Fibroblast of upper back skin (primary cell): ENCODE data around the gene DIS3L.
"Not testable (repeated sequence)": the region's sequence is repeated elsewhere in the genome, so short reads cannot be mapped to it uniquely, and the experiment has no call there.

Source experiments
- DNase-seq: peaks from one replicate; pipeline ENCODE4 v3.0.0-alpha.2; 2013

DIS3L gene

DNA sequence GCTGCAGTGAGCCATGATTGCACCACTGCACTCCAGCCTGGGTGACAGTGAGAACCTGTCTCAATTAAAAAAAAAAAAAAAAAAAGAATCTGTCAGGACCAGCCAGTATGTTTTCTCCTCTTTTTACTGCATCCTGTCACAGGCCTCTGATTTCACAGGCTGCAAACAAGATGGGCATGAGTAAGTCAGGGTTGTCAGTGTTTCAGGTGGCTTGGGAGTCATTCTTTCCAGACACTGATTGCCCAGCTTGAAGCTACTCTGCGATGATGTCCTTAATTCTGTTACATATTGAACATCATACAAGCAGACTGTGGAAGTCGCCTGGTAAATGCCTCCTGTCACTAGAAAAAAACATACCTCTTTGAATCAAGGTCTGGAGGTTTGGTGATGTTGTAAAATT lies 18.8 kb downstream of the DIS3L start:
- DNase-seq: no peak

- DNase-seq: no peak
Observed at GRCh38 chr15:66323312-66323928, 30.1 kb downstream of the DIS3L start.

DNA sequence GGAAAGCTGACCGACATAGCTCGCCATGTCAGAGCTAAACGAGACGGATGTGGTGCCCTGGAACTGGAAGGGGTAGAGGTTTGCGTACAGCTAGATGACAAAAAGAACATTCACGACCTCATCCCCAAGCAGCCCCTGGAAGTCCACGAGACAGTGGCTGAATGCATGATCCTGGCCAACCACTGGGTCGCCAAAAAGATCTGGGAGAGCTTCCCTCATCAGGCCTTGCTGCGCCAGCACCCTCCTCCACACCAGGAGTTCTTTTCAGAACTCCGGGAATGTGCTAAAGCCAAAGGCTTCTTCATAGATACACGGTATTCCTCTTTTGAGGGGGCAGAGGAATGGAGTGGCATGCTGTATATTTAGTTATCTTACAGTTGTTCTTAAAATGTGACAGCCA lies 32.7 kb downstream of the DIS3L start:
- no peak for DNase-seq

- no peak for DNase-seq
Observed at GRCh38 chr15:66327736-66328135, 34.4 kb downstream of the DIS3L start.

DNA sequence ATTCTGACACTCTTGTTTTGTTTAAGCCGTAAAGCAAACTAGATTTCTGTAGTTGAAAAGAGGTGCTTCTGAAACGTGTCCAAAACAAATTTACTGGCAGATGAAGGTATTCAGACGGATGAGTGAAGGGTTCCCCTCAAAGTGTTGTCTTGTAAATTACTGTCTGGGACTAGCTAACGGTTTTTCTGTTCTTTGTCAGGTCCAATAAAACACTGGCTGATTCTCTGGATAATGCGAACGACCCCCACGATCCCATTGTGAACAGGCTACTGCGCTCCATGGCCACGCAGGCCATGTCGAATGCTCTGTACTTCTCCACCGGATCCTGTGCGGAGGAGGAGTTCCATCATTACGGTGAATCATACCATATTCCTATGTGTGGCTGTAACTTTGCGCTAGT lies 35.4 kb downstream of the DIS3L start:
- no peak for DNase-seq

- not testable (repeated sequence) for DNase-seq
Observed at GRCh38 chr15:66348530-66348929, 55.2 kb downstream of the DIS3L start.

GRCh38 chr15:66356077-66356358 lies 62.6 kb downstream of the DIS3L start:
- no peak for DNase-seq

GRCh38 chr15:66356359-66357236 lies 63.2 kb downstream of the DIS3L start, which contains the start of gene TIPIN:
TIPIN (minus strand) TSS chr15:66356685; CDS start chr15:66352947, 3,738 bp downstream.
- DNase-seq: peak; percentile 97

- no peak for DNase-seq
Observed at GRCh38 chr15:66359740-66360139, 66.4 kb downstream of the DIS3L start.

DNA sequence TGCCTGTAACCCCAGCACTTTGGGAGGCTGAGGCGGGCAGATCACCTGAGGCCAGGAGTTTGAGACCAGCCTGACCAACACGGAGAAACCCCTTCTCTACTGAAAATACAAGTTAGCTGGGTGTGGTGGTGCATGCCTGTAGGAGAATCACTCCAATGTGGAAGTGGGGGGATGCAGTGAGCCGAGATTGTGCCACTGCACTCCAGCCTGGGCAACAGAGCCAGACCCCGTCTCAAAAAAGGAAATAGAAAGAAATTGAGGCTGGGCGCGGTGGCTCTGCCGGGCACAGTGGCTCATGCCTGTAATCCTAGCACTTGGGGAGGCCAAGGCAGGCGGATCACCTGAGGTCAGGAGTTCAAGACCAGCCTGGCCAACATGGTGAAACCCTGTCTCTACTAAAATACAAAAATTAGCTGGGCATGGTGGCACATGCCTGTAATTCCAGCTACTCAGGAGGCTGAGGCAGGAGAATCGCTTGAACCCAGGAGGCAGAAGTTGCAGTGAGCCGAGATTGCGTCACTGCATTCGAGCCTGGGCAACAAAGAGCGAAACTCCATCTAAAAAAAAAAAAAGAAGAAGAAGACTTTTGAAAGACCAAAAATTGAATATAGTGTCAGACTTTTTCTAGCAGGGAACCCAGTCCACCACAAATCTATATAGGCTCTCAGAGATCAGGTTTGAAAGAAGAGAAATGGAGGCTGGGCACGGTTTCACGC lies 68.5 kb downstream of the DIS3L start:
- DNase-seq: not testable (repeated sequence)

GRCh38 chr15:66362776-66363175 lies 69.4 kb downstream of the DIS3L start:
- DNase-seq: no peak

DNA sequence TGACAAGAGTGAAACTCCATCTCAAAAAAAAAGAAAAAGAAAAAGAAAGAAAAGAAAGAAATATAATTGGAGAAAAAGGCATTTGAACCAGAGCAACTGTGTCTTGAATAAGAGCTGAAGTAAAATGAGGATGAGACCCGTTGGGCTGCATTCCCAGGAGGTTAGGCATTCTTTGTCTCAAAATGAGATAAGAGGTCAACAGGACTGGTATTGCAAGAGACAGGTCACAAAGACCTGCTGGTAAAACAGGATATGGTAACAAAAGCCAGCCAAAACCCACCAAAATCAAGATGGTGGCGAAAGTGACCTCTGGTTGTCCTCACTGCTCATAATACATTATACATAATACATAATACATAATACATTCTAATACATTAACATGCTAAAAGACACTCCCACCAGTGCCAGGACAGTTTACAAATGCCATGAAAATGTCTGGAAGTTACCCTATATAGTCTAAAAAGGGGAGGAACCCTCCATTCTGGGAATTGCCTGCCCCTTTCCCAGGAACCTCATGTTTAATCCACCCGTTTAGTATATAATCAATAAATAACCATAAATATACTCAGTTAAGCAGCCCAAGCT lies 71.7 kb downstream of the DIS3L start:
- DNase-seq: no peak

DNA sequence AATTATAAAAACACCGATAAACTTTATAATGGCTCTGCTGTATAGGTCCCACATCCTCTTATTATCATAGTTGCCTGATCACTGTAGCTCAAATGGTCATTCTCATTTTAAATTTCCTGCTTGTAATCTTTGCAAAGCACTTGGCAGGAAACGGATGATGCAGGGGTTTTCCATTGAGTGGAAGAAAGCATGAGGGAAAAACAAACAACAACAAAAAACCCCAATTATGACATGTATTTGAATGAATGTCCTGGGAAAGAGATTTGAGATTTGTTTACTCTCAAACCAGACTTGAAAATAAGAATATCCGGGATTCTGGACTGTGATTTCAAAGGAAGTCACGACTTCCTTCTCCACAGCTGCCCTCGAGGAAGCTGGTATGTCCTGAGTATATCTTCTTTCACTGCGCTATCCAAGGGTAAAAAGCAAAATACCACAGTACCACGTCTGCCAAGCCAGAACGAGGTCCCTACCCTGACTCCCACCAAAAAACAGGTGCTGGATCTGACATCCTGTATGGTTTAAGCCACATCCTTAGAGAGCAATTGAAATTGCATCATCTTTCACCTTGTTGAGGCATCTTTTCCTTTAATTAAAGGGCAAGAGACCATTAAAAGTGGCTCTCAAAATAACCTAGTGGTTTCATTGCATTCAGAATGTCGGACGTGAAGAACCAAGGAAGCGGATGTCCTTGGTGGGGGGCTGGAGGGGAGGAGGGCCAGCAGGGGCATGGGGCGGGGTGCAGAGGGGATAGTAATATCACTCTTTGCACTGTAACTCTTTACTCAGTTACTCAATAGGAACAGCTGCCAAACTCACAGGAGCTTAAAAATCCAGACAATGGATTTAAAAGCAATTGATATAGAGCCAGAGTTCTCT lies 76.6 kb downstream of the DIS3L start:
- no peak for DNase-seq

DNA sequence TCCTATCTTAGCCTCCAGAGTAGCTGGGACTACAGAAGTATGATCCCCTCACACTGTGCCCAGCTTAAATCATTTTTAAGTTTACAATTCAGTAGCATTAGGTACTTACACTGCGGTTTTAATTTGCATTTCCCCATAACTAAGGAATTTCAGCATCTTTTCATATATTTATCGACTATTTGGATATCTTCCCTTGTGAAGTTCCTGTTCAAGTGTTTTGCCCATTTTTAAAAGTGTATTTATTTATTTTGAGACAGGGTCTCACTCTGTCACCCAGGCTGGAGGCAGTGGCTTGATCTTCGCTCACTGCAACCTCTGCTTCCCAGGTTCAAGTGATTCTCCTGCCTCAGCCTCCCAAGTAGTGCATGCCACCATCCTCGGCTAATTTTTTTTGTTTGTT lies 80.8 kb downstream of the DIS3L start:
- DNase-seq: no peak

DNA sequence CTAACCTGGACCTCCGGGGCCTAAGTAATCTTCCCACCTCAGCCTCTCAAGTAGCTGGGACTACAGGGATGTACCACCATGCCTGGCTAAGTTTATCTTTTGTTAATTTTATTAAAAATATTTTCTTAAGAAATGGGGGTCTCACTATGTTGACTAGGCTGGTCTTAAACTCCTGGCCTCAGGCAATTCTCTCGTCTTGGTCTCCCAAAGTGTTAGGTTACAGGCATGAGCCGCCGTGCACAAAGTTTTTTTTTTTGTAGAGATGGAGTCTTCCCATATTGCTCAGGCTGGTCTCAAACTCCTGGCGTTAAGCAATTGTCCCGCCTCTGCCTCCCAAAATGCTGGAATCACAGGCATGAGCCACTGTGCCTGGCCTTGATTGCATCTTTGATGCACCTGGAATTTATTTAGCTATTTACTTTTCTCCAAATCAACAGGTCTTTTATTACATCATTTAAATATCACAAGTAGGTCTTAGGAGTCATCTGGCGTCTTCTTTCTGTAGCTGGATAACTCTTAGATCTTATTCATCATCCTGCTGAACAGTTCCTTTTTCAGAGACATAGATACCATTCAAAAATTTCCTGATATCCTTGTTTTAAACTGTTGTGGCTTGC lies 85.6 kb downstream of the DIS3L start:
- no peak for DNase-seq

DNA sequence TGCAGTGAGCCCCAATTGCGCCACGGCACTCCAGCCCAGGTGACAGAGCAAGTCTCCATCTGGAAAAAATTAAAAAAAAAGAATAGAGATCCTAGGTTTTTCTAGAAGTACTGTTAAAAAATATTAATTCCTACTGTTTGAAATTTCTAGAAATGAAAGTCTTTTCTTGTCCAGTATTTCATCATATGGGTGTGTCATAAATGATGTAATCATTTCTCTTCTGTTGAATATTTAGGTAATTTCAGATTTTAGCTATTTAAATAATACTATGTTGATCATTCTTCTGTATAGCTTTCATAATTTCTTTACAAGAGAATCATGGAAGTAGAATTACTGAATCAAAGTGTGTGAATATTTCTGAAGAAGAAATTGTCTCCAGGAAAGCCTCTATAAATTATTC lies 88.0 kb downstream of the DIS3L start:
- DNase-seq: not testable (repeated sequence)
